SJCRH30 (cell line): ENCODE results near the gene CACFD1. TPM values are rescaled to one million over a fixed set of nuclear protein-coding genes. Genes with fewer than 3 reads are reported as not detected.

Source experiments
- DNase-seq, 2 experiments: peaks; one replicate each; pipeline ENCODE4 v3.0.0-alpha.2; 2015 to 2020
- H3K27ac ChIP-seq: fragments of 250-450 bp; sonication (Bioruptor Pico); 2 replicates; pipeline ENCODE4 v1.5.1; 2020; ENCODE audit warnings: mild to moderate bottlenecking, moderate library complexity
- H3K27me3 ChIP-seq: fragments of 250-450 bp; sonication (Bioruptor Pico); 2 replicates; pipeline ENCODE4 v1.5.1; 2020; ENCODE audit warnings: mild to moderate bottlenecking, moderate library complexity
- H3K36me3 ChIP-seq: fragments of 250-450 bp; sonication (Bioruptor Pico); 2 replicates; pipeline ENCODE4 v1.5.1; 2020; ENCODE audit warnings: mild to moderate bottlenecking, moderate library complexity
- H3K4me1 ChIP-seq: fragments of 250-450 bp; sonication (Bioruptor Pico); 2 replicates; pipeline ENCODE4 v1.5.1; 2020; ENCODE audit warnings: mild to moderate bottlenecking, moderate library complexity
- H3K4me3 ChIP-seq: fragments of 250-450 bp; sonication (Bioruptor Pico); 2 replicates; pipeline ENCODE4 v1.5.1; 2020; ENCODE audit warnings: mild to moderate bottlenecking, moderate library complexity
- H3K9me3 ChIP-seq: fragments of 250-450 bp; sonication (Bioruptor Pico); replicated peaks from 2 replicates; pipeline ENCODE4 v1.5.1; 2020; ENCODE audit warnings: mild to moderate bottlenecking, moderate library complexity
- total RNA-seq: library from RNA; depleted of rRNA; stranded (reverse); fragments of >200 nt; shearing (Covaris generic); gene quantifications from 2 replicates; pipeline ENCODE4 v1.2.3, GENCODE V29; 2014

Gene CACFD1
- total RNA-seq, 1 experiment from 2014 or later: 12.1 TPM

- peaks cover under 1% of the 10 kb centered on the region; the same call in 1 of the 2 replicates for H3K4me1 ChIP-seq
- no peaks in the 10 kb centered on the region for H3K36me3 ChIP-seq
- H3K27me3 ChIP-seq: 0 out of 2 replicates have a peak, but pooled peaks cover 4% of the 10 kb centered on the region
- DNase-seq: no peak
- no peaks in the 10 kb centered on the region for H3K9me3 ChIP-seq
- H3K4me3 ChIP-seq: no peak overlapping the region
- no peak overlapping the region for H3K27ac ChIP-seq
These were observed 6.1 kb upstream of the CACFD1 start for GRCh38 chr9:133453651-133454050.

DNA sequence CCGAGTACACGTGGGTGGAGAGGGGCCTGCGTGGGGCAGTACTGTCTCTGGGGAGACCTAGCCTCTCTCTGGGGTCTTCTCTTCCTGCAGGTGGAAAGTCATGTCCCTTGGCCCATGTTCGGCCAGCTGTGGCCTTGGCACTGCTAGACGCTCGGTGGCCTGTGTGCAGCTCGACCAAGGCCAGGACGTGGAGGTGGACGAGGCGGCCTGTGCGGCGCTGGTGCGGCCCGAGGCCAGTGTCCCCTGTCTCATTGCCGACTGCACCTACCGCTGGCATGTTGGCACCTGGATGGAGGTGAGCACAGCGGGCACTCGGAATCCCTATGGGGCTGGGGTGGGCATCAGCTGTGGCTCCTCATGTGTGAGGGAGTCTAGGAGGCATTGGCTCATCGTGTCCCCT, 5.5 kb upstream of the CACFD1 start:
- peaks cover 5% of the 10 kb centered on the region; the same call in 1 of the 2 replicates for H3K4me1 ChIP-seq
- H3K4me3 ChIP-seq: no peak overlapping the region
- no peaks in the 10 kb centered on the region for H3K36me3 ChIP-seq
- H3K27ac ChIP-seq: no peak overlapping the region
- H3K27me3 ChIP-seq: no peaks in the 10 kb centered on the region
- DNase-seq: no peak
- no peaks in the 10 kb centered on the region for H3K9me3 ChIP-seq

- H3K36me3 ChIP-seq: no peaks in the 10 kb centered on the region
- no peak for DNase-seq
- no peaks in the 10 kb centered on the region for H3K27me3 ChIP-seq
- no peak overlapping the region for H3K4me3 ChIP-seq
- peaks cover 5% of the 10 kb centered on the region; the same call in 1 of the 2 replicates for H3K4me1 ChIP-seq
- no peaks in the 10 kb centered on the region for H3K9me3 ChIP-seq
- H3K27ac ChIP-seq: no peak overlapping the region
These were observed 4.7 kb upstream of the CACFD1 start for GRCh38 chr9:133454943-133455673.

GRCh38 chr9:133455936-133456335, 3.8 kb upstream of the CACFD1 start:
- no peak for DNase-seq
- Histone ChIP-seq H3K4me3 (no peak overlapping the region), H3K4me1 (peaks cover 9% of the 10 kb centered on the region; the same call in 1 of the 2 replicates), H3K27ac (no peak overlapping the region), H3K9me3 (no peaks in the 10 kb centered on the region), H3K27me3 (no peaks in the 10 kb centered on the region), H3K36me3 (no peaks in the 10 kb centered on the region)

DNA sequence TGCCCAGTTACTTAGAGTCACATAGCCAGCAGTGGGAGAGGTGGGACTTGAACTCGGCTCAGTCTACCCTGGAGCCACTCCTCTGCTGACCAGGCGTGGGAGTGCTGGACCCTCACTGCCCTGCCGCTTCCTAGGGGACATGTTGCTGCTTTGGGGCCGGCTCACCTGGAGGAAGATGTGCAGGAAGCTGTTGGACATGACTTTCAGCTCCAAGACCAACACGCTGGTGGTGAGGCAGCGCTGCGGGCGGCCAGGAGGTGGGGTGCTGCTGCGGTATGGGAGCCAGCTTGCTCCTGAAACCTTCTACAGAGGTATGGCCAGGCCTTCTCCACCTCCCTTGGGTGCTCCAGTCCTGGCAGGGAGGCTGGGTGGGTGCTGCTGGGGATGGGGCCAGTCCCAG, 3.4 kb upstream of the CACFD1 start:
- Histone ChIP-seq H3K27ac (no peak overlapping the region), H3K4me1 (peaks cover 10% of the 10 kb centered on the region; the same call in 1 of the 2 replicates), H3K27me3 (no peaks in the 10 kb centered on the region), H3K4me3 (no peak overlapping the region), H3K9me3 (no peaks in the 10 kb centered on the region), H3K36me3 (no peaks in the 10 kb centered on the region)
- DNase-seq: no peak

DNA sequence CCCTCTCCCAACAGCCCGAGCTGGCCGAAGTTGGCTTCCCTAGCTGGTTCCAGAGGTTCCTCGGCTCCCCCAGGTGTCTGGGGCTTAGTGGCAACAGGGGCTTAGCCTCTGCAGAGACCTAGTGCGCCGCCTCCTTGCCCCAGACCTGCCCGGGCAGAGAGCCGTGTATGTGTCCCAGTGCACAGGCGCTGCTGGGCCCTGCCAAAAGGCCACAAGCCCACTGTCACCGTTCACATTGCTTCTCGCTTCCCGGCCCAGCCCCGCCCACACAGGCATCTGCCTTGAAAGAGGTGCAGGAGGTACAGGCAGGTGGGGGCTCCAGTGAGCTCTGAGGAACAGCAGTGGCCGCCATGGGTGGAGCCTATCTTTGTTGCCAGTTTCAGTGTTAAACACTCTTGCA, 2.5 kb upstream of the CACFD1 start:
- no peak for DNase-seq
- Histone ChIP-seq H3K9me3 (no peaks in the 10 kb centered on the region), H3K4me3 (no peak overlapping the region), H3K36me3 (no peaks in the 10 kb centered on the region), H3K27me3 (no peaks in the 10 kb centered on the region), H3K4me1 (peaks cover 10% of the 10 kb centered on the region; the same call in 1 of the 2 replicates), H3K27ac (no peak overlapping the region)

GRCh38 chr9:133457748-133458147, 2.0 kb upstream of the CACFD1 start:
- Histone ChIP-seq H3K27ac (no peak overlapping the region), H3K36me3 (no peaks in the 10 kb centered on the region), H3K9me3 (no peaks in the 10 kb centered on the region), H3K4me1 (peaks cover 10% of the 10 kb centered on the region; the same call in 1 of the 2 replicates), H3K27me3 (no peaks in the 10 kb centered on the region), H3K4me3 (no peak overlapping the region)
- DNase-seq: no peak

- H3K4me3 ChIP-seq: peak overlapping the region; percentile 89
- no peak for DNase-seq
These were observed 1.0 kb upstream of the CACFD1 start for GRCh38 chr9:133458643-133459312.

DNA sequence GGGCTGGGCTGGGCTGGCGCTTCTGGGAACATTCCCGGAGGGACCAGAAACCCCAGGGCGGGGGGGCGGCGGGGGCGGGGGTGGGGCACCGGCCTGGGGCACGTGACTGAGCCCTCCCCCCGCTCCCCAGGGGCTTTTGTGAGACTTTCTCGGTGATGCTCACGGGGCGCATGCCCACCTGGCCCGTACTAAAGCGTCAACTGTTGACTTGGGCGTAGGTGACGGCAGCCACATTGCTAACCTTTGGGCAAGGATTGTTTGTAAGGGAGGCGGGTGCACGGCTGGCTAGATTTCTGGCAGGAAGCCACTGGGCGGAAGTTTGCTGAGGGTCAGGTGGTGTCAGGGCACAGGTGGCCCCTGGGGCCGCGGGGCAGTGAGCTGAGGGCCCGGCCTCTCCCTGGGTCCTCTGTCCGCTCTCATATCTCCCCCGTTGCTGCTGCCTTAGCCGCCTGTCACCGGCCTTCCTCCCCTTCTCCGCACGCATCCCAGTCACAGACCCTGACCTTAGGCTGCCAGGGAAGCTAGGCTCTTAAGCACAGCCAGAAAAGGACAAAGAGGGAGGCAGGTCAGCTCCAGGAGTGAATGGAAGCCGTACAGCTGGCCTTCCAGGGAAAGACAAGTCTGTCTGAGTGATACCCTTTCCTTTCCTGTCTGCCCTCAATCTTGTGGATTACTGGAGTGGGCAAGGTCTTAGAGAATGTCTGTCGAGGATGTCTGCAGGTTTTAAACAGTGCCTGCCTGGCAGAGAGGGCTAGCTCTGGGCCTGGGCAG, 812 bp downstream of the CACFD1 start:
- Histone ChIP-seq H3K36me3 (no peaks in the 10 kb centered on the region), H3K9me3 (no peaks in the 10 kb centered on the region), H3K27me3 (no peaks in the 10 kb centered on the region), H3K4me1 (peaks cover 10% of the 10 kb centered on the region; the same call in 1 of the 2 replicates), H3K27ac (peak overlapping the region; percentile 88; the same call in 1 of the 2 replicates), H3K4me3 (peak overlapping the region; percentile 89)
- peak; percentile 76 for DNase-seq

More at GRCh38 chr9:133458643-133459312, 1.0 kb upstream of the CACFD1 start:
- H3K27ac ChIP-seq: no peak overlapping the region
- H3K27me3 ChIP-seq: no peaks in the 10 kb centered on the region
- H3K4me1 ChIP-seq: peaks cover 10% of the 10 kb centered on the region; the same call in 1 of the 2 replicates
- H3K36me3 ChIP-seq: no peaks in the 10 kb centered on the region
- H3K9me3 ChIP-seq: no peaks in the 10 kb centered on the region

GRCh38 chr9:133461975-133462374, 2.2 kb downstream of the CACFD1 start:
- Histone ChIP-seq H3K36me3 (no peaks in the 10 kb centered on the region), H3K27me3 (no peaks in the 10 kb centered on the region), H3K9me3 (no peaks in the 10 kb centered on the region), H3K27ac (no peak overlapping the region), H3K4me3 (no peak overlapping the region), H3K4me1 (peaks cover 10% of the 10 kb centered on the region; the same call in 1 of the 2 replicates)
- no peak for DNase-seq

- H3K27me3 ChIP-seq: no peaks in the 10 kb centered on the region
- no peak for DNase-seq
- no peaks in the 10 kb centered on the region for H3K9me3 ChIP-seq
- no peaks in the 10 kb centered on the region for H3K36me3 ChIP-seq
- peaks cover 10% of the 10 kb centered on the region; the same call in 1 of the 2 replicates for H3K4me1 ChIP-seq
- H3K4me3 ChIP-seq: no peak overlapping the region
- H3K27ac ChIP-seq: no peak overlapping the region
These were observed 3.6 kb downstream of the CACFD1 start for GRCh38 chr9:133463234-133463863.

GRCh38 chr9:133463864-133464615, 4.3 kb downstream of the CACFD1 start:
- no peak overlapping the region for H3K27ac ChIP-seq
- no peaks in the 10 kb centered on the region for H3K36me3 ChIP-seq
- H3K4me1 ChIP-seq: peaks cover 5% of the 10 kb centered on the region; the same call in 1 of the 2 replicates
- H3K9me3 ChIP-seq: no peaks in the 10 kb centered on the region
- no peak overlapping the region for H3K4me3 ChIP-seq
- no peaks in the 10 kb centered on the region for H3K27me3 ChIP-seq
- no peak for DNase-seq

- no peak overlapping the region for H3K4me3 ChIP-seq
- H3K27ac ChIP-seq: no peak overlapping the region
- peaks cover 5% of the 10 kb centered on the region; the same call in 1 of the 2 replicates for H3K4me1 ChIP-seq
- no peaks in the 10 kb centered on the region for H3K27me3 ChIP-seq
- DNase-seq: no peak
- H3K9me3 ChIP-seq: no peaks in the 10 kb centered on the region
- no peaks in the 10 kb centered on the region for H3K36me3 ChIP-seq
These were observed 4.9 kb downstream of the CACFD1 start for GRCh38 chr9:133464638-133465037.

- Histone ChIP-seq H3K27ac (no peak overlapping the region), H3K27me3 (no peaks in the 10 kb centered on the region), H3K4me1 (peaks cover under 1% of the 10 kb centered on the region; the same call in 1 of the 2 replicates), H3K36me3 (no peaks in the 10 kb centered on the region), H3K9me3 (no peaks in the 10 kb centered on the region), H3K4me3 (no peak overlapping the region)
- no peak for DNase-seq
These were observed 6.2 kb downstream of the CACFD1 start for GRCh38 chr9:133465984-133466383.
